ENCODE data around the gene DNAJC6. TPM values are rescaled to one million over a fixed set of nuclear protein-coding genes. Genes with fewer than 3 reads are reported as not detected.

DNAJC6 gene
- 20.7 TPM for total RNA-seq

DNA sequence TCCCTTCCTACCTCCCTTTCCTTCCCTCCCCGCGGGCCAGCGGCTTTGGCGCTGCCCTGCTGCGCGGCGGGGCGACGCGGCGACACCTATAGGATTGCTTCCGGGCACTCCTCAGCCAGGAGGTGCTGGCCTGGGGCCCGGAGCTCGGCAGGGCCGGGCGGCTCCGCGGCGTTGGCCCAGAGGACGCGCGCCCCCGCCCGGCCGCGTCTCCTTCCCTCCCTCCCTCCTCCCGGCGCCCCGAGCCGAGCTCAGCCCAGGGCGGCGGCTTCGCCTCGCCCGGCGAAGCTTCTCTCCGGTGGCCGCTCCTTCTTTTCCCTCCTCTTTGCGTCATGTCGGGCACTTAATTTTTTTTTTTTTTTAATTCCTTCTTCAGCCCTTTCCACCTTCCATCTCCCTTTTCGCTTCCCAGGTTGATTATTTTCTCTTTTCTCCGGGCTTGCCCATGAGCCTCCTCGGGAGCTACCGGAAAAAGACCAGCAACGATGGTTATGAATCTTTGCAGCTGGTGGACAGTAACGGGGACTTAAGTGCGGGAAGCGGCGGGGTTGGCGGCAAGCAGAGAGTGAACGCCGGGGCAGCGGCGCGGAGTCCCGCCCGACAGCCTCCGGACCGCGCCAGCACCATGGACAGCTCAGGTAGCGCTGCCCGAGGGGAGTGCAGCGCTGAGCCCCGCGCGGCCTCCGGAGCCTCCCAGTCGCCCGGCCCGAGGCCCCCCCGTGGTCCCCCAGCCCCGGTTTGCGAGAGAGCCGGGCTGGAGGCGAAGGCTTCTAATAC, at the start of gene DNAJC6:
TSS of gene DNAJC6 (plus strand) at position 240 of the 774 bp plus-strand sequence. CDS start at position 443, 203 bp downstream.
- intact Hi-C loops (cut with DNase I): no loop called here
- ATAC-seq (peak; percentile 87), DNase-seq (ENCODE audit: low spot score) (peak; percentile 79)

- DNase-seq (ENCODE audit: low spot score) (no peak), ATAC-seq (no peak)
- intact Hi-C loops (cut with DNase I): loop anchor here (5.0 kb wide), 1 partner anchor 162 kb away; the partner anchor contains the start of genes LEPR and LEPROT
Observed at GRCh38 chr1:65259816-65260215, 49.5 kb upstream of the DNAJC6 start.

- DNase-seq (ENCODE audit: low spot score) (no peak), ATAC-seq (no peak)
- intact Hi-C loops (cut with DNase I): no loop called here
Observed at GRCh38 chr1:65260851-65261473, 48.4 kb upstream of the DNAJC6 start.

DNA sequence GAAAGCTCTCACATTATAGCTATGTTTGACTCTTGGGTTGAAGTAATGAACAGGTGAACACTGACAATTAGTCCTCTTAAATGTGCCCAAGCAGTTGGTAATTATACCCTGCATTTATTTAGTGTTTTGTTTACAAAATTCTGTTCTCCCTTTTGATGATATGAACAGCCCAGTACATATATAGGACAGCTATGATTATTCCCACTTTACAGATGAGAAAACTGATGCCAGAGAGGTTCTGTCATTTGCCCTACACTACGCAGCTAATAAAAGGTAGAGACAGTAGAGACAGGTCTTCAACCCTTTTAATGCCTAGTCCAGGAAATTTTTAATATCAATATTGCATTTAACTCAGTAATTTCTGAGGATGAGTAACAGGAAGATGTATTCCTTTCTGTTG, 46.1 kb upstream of the DNAJC6 start:
- intact Hi-C loops (cut with DNase I): no loop called here
- DNase-seq (ENCODE audit: low spot score) (no peak), ATAC-seq (no peak)

DNA sequence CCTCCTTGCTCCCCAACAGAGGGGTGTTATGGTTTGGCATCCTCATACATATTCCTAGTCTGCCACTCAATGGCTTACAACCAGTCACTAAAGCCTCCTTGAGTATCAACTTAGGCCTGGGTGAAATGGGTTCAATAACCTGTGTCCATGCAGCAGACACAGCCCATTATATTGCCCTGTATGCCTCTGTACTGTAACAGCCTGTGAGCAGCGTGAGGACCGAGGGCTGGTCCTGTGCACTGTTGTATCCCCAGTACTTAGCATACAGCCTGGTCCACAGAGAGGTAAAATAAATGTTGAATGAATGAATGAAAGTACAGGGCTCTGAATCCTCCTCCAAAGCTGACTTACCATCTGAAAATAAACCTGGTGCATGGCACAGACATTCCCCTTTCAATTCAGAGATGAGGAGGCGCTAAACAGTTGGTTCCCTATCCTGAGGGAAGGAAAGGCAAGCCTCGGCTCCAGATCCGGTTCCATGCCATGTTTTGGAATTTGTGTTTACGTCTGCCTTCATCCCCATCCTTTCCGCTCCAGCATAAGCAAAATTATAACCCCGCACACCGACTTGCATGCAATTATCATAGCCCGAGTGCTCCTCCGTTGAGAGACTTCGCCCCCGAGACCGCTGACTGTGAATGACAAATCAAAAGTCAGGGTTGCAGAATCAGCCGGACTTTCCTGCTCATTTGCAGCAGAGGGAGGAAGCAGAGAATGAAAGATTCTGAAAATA, 45.0 kb upstream of the DNAJC6 start:
- DNase-seq (ENCODE audit: low spot score): peak; percentile 66
- ATAC-seq: peak; percentile 9
- intact Hi-C loops (cut with DNase I): no loop called here

DNA sequence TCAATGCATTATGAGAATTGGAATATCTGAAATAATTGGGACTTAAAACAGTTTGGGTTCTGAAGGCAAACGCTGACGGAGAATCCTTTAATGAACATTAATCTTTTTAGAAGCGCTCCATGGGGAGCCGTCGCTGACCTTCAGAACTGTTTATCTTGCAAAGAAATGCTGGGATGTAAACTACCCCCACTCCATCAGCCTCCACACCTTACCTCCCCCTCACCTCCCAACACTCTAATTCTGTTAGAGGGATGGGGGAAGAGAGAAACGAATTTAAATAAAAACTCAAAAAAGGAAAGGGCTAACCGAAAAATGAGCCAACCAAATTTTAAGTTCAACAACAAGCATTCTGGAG, 44.1 kb upstream of the DNAJC6 start:
- intact Hi-C loops (cut with DNase I): no loop called here
- DNase-seq (ENCODE audit: low spot score): no peak
- ATAC-seq: no peak

GRCh38 chr1:65265651-65266351, 43.5 kb upstream of the DNAJC6 start:
- DNase-seq (ENCODE audit: low spot score) (peak; percentile 66), ATAC-seq (peak; percentile 82)
- intact Hi-C loops (cut with DNase I): no loop called here

DNA sequence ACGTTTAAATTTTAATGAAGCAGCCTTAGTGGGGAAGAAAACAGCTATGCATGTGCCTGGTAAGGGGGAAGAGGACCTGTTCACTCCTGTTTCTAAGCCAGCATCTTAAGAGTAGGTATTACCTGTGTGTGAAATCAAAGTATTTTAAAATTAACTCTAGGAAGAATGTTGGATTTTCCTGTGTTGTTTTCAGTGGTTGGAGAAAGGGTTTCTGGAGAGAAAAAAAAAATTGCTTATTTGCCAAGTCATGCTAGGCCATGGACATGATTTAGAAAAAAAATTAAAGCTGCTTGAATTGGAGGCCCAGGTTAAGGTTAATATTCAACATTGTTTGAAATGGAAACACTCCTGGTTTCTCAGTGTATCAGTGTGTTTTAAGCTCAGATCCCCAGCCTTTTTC, 42.9 kb upstream of the DNAJC6 start:
- DNase-seq (ENCODE audit: low spot score): no peak
- intact Hi-C loops (cut with DNase I): no loop called here
- no peak for ATAC-seq

GRCh38 chr1:65267271-65267670, 42.1 kb upstream of the DNAJC6 start:
- ATAC-seq (no peak), DNase-seq (ENCODE audit: low spot score) (no peak)
- intact Hi-C loops (cut with DNase I): no loop called here

- ATAC-seq (no peak), DNase-seq (ENCODE audit: low spot score) (no peak)
- intact Hi-C loops (cut with DNase I): no loop called here
Observed at GRCh38 chr1:65267683-65268082, 41.7 kb upstream of the DNAJC6 start.

GRCh38 chr1:65269612-65270011, 39.7 kb upstream of the DNAJC6 start:
- ATAC-seq (no peak), DNase-seq (ENCODE audit: low spot score) (no peak)
- intact Hi-C loops (cut with DNase I): no loop called here

DNA sequence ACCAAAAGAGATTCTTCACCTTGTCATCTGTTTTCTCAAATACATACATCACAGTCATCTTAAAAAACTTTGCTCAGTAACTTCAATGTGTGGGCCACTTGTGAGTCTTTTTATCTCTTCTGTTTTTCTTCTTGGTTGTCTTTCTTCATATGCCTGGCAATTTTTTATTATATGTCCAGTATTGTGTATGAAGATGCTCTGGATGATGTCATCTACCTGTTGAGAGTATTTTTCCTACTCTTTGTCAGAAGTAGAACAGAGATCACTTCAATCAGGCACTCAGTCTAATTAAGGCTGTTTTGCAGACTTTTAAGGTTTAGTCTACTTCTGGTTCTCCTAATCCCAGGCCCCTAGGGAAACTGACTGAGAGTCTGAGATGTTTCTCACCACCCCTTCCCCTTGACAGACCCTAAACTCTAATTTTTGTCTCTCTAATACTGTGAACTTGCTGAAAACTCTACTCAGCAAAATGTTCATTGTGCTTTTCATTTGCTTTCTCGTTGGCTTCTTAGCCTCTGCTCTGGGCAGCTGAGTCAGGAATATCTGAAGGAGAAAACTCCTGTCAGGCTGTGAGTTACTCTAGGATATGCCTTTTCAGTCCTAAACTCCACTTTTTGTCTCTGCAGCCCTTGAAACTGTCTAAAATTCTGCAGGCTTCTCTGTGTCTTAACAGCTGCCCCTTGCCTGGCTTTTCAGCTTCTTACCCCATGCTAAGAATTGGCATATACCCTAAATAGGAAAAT, 33.0 kb upstream of the DNAJC6 start:
- no peak for ATAC-seq
- DNase-seq (ENCODE audit: low spot score): no peak
- intact Hi-C loops (cut with DNase I): no loop called here

DNA sequence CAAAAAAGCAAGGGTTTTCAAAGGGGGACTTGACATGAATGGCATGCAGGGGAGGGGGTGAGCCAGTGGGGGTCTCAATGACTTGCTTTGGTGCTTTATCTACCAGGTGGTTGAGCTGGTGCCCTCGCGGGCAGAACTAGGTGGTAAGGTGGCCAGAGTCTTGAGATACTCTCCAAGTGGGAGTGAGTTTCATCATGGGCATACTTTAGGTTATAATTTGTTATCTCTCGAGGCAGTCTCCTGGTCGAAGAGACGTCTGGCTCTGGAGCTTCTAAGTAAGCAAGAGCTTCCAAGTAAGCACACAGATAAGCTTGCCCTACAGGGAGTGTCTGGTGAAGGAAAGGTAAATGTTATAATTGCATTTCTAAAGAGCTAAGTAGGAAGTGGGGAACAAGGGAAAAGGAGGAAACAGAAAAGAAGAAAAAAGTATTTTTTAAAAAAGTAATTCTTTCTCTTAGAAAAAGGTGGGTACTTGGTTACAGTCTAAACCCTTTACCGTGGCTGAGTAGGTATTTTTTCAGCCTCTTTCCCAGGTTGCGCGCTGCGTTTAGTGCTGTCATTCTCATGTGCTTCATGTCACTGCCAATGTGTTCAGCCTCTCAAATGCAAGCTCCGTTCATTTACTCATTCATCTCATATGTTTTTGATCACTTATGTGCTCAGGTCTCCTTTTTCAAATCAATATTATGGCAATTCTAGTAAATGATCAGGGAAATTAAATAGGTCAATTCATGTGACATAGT, 31.6 kb upstream of the DNAJC6 start:
- no peak for ATAC-seq
- no peak for DNase-seq (ENCODE audit: low spot score)
- intact Hi-C loops (cut with DNase I): no loop called here

GRCh38 chr1:65278376-65279069, 30.8 kb upstream of the DNAJC6 start:
- intact Hi-C loops (cut with DNase I): no loop called here
- no peak for DNase-seq (ENCODE audit: low spot score)
- no peak for ATAC-seq

- ATAC-seq: no peak
Observed at GRCh38 chr1:65279070-65279779, 30.1 kb upstream of the DNAJC6 start.

GRCh38 chr1:65281846-65282245, 27.5 kb upstream of the DNAJC6 start:
- intact Hi-C loops (cut with DNase I): no loop called here
- ATAC-seq (no peak), DNase-seq (ENCODE audit: low spot score) (no peak)

More at GRCh38 chr1:65279070-65279779, 30.1 kb upstream of the DNAJC6 start:
- no peak for DNase-seq (ENCODE audit: low spot score)
- intact Hi-C loops (cut with DNase I): no loop called here

GRCh38 chr1:65284229-65284628, 25.1 kb upstream of the DNAJC6 start:
- ATAC-seq (no peak), DNase-seq (ENCODE audit: low spot score) (no peak)
- intact Hi-C loops (cut with DNase I): no loop called here
